PC-3 (cell line): ENCODE measurements around the gene LAMA5. TPM values are rescaled to one million over a fixed set of nuclear protein-coding genes. Genes with fewer than 3 reads are reported as not detected.

Source experiments
- ATAC-seq: fragments of 200-7000 bp; cut with Tn5 transposase; 2 replicates; pipeline ENCODE4 v1.9.1; 2020; ENCODE audit warnings: mild to moderate bottlenecking, moderate library complexity
- BruUV-seq: library from RNA; stranded (reverse); fragments of 400-500 nt; replicated peaks from 2 replicates; lab custom pipeline; 2021; lab: Mats Ljungman, UMichigan
- CTCF ChIA-PET: fragments of 300-600 bp; sonication (Branson Sonifier 250); formaldehyde crosslinking; loops from one replicate; lab custom pipeline; 2022; ENCODE audit warnings: antibody characterized with exemption; lab: Charles Lee
- POLR2A ChIA-PET: fragments of 300-600 bp; sonication (Branson Sonifier 250); formaldehyde crosslinking; loops from one replicate; lab custom pipeline; 2022; ENCODE audit warnings: antibody characterized with exemption; ENCODE audit not compliant: unreplicated experiment; lab: Charles Lee
- DNase-seq: peaks from one replicate; pipeline ENCODE4 v3.0.0-alpha.2; 2015
- H2AFZ ChIP-seq: fragments of 300-600 bp; sonication (generic); 2 replicates; pipeline ENCODE4 v1.6.0; 2016; ENCODE audit warnings: antibody characterized with exemption, low read length
- H3F3A ChIP-seq: fragments of 300-600 bp; sonication (generic); one replicate; pipeline ENCODE4 v1.6.0; 2017; ENCODE audit warnings: antibody characterized with exemption, low read length, control low read depth, mild to moderate bottlenecking; ENCODE audit not compliant: unreplicated experiment
- H3K27ac ChIP-seq: fragments of 300-600 bp; sonication (generic); 2 replicates; pipeline ENCODE4 v1.5.1; 2016; ENCODE audit warnings: mild to moderate bottlenecking, low read length
- H3K27me3 ChIP-seq: fragments of 300-600 bp; sonication (generic); 2 replicates; pipeline ENCODE4 v1.6.1; 2016; ENCODE audit warnings: low read length, mixed read lengths
- H3K36me3 ChIP-seq: fragments of 300-600 bp; sonication (generic); 2 replicates; pipeline ENCODE4 v1.6.1; 2016; ENCODE audit warnings: low read depth, mixed run types, low read length, mixed read lengths
- H3K4me1 ChIP-seq: fragments of 300-600 bp; sonication (generic); 2 replicates; pipeline ENCODE4 v1.5.1; 2016; ENCODE audit warnings: low read length; ENCODE audit not compliant: insufficient read depth
- H3K4me2 ChIP-seq: fragments of 300-600 bp; sonication (generic); 2 replicates; pipeline ENCODE4 v1.6.0; 2016; ENCODE audit warnings: low read length
- H3K4me3 ChIP-seq: fragments of 300-600 bp; sonication (generic); 2 replicates; pipeline ENCODE4 v1.5.1; 2016; ENCODE audit warnings: mild to moderate bottlenecking, low read length, mixed read lengths
- H3K79me2 ChIP-seq: fragments of 300-600 bp; sonication (generic); 2 replicates; pipeline ENCODE4 v1.6.1; 2017; ENCODE audit warnings: low read length, mixed read lengths
- H3K9ac ChIP-seq: fragments of 300-600 bp; sonication (generic); 2 replicates; pipeline ENCODE4 v1.6.0; 2016; ENCODE audit warnings: mild to moderate bottlenecking, low read length
- H3K9me2 ChIP-seq: fragments of 300-600 bp; sonication (generic); replicated peaks from 2 replicates; pipeline ENCODE4 v1.6.1; 2016; ENCODE audit warnings: mixed run types, low read length, mixed read lengths
- H3K9me3 ChIP-seq: fragments of 300-600 bp; sonication (generic); 2 replicates; pipeline ENCODE4 v1.6.1; 2016; ENCODE audit warnings: low read length, mixed read lengths
- H4K20me1 ChIP-seq: fragments of 300-600 bp; sonication (generic); 2 replicates; pipeline ENCODE4 v1.6.1; 2016; ENCODE audit warnings: low read length, mixed read lengths
- EZH2 ChIP-seq: fragments of 300-600 bp; sonication (generic); IDR thresholded peaks from one replicate; pipeline ENCODE4 v1.6.1; 2017; ENCODE audit warnings: antibody characterized with exemption, mild to moderate bottlenecking, low read length; ENCODE audit not compliant: unreplicated experiment
- EZH2phosphoT487 ChIP-seq: fragments of 300-600 bp; sonication (generic); IDR thresholded peaks from 2 replicates; pipeline ENCODE4 v1.6.1; 2018; ENCODE audit warnings: mild to moderate bottlenecking, antibody characterized with exemption, low read length, borderline replicate concordance
- intact Hi-C: fragments of 100-400 bp; cut with micrococcal nuclease; formaldehyde crosslinking; loops from 2 replicates; pipeline ENCODE4 v1.9.0; 2023
- total RNA-seq: library from RNA; depleted of rRNA; stranded (reverse); fragments of >200 nt; gene quantifications from 2 replicates; pipeline ENCODE4 v1.2.3, GENCODE V29; 2014
- TF ChIP-seq, protein P1 (sequence below): fragments of 300-600 bp; sonication (generic); conservative IDR thresholded peaks from 2 replicates; pipeline ENCODE4 v1.5.1; 2017; ENCODE audit warnings: antibody characterized with exemption, low read depth, mild to moderate bottlenecking, low read length

LAMA5 gene
- total RNA-seq, 1 experiment from 2014 or later: 196 TPM

DNA sequence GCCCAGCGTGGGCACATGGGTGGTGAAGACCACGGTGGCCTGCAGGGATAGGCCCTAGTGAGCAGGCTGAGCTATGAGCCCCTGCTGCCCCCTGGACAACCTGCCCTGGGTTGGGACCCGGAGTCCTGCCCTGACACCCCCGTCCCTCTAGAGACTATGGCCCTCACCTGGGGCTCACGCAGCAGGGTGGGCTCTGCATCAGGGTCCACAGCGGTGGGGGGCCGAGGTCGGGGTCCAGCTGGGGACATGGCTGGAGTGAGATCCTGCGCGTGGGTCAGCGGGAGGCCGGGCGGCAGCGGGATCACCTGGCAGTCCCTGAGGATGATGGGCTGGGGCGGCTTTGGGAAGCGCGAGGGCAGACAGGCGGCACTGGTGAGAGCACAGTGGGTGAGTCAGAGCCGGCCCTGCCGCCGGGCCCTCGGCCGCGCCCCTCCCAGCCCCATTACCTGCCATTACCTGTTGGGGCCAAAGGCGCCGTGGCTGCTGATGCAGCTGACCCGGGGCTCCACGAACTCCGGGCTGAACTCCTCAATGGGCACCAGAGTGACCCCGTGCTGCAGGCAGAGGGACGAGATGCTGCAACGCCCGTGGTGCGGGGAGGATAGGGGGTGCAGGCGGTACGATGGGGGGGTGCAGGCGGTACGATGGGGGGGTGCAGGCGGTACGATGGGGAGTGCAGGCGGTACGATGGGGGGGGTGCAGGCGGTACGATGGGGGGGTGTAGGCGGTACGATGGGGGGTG is 36.4 kb downstream of the LAMA5 start:
- no peak overlapping the region for H3K4me2 ChIP-seq
- no peaks in the 10 kb centered on the region for H3K27me3 ChIP-seq
- no peaks in the 10 kb centered on the region for H3F3A ChIP-seq
- no peak overlapping the region for H3K27ac ChIP-seq
- TF ChIP-seq, protein P1, sequence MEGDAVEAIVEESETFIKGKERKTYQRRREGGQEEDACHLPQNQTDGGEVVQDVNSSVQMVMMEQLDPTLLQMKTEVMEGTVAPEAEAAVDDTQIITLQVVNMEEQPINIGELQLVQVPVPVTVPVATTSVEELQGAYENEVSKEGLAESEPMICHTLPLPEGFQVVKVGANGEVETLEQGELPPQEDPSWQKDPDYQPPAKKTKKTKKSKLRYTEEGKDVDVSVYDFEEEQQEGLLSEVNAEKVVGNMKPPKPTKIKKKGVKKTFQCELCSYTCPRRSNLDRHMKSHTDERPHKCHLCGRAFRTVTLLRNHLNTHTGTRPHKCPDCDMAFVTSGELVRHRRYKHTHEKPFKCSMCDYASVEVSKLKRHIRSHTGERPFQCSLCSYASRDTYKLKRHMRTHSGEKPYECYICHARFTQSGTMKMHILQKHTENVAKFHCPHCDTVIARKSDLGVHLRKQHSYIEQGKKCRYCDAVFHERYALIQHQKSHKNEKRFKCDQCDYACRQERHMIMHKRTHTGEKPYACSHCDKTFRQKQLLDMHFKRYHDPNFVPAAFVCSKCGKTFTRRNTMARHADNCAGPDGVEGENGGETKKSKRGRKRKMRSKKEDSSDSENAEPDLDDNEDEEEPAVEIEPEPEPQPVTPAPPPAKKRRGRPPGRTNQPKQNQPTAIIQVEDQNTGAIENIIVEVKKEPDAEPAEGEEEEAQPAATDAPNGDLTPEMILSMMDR: no peak
- TF ChIP-seq EZH2phosphoT487: no peak
- no peak for TF ChIP-seq EZH2
- 0 out of 2 replicates have a peak, but pooled peaks have one; percentile 5 for ATAC-seq
- H3K4me3 ChIP-seq: no peak overlapping the region
- no peaks in the 10 kb centered on the region for H3K4me1 ChIP-seq
- no peaks in the 10 kb centered on the region for H3K79me2 ChIP-seq
- H3K9me3 ChIP-seq: no peaks in the 10 kb centered on the region
- no peaks in the 10 kb centered on the region; the same call in 1 of the 2 replicates for H4K20me1 ChIP-seq
- ChIA-PET CTCF (no interaction called here), POLR2A (no interaction called here)
- H3K9ac ChIP-seq: no peak overlapping the region
- no peak overlapping the region for H2AFZ ChIP-seq
- peaks cover 71% of the 10 kb centered on the region for H3K36me3 ChIP-seq
- DNase-seq: no peak
- intact Hi-C loops: no loop called here
- BruUV-seq: no TSS peak
- no peaks in the 10 kb centered on the region for H3K9me2 ChIP-seq

DNA sequence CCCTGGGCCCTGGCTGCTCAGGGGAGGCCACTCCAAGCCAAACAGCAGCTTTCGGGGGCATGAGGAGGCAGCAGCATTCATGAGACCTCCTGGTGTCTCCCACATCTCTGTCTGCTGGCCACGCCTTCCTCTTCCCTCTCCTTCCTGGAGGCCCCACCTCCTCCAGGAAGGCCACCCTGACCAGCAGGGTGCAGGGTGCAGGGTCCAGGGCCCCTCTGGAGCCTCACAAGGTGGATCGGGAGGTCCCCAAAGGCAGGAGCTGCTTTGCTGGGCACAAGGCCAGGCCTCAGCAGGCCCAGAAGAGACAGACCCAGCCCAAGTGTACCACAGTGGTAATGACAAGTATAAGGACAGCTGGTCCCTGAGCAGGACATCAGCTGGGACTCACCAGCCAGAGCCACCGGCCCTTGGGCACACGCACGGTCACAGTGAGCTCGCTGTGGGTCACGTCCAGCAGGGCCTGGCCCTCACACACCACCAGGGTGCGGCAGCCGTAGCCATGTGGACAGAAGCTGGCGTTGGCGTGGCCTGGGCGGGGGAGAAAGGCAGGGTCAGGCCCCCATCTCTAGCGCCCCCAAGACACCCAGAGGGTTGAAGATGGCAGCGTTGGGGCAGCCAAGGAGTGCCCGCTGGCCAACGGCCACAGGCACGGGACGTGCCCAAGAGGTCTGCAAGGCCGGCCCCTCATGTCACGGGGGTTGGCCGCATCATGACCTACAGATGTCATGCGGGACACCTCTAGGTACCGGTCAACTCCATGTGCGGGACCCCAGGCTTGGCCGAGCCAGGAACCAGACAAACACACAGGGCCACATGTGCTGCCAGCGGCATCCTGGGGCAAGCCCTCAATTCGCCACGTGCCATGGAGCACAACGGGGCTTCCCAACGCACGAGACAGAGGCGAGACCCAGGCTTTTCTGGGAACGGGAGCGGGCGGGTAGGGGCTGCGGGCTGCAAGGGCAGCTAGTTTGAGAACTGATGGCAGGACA is 37.4 kb downstream of the LAMA5 start:
- intact Hi-C loops: no loop called here
- no peak for ATAC-seq
- no peaks in the 10 kb centered on the region for H3K79me2 ChIP-seq

DNA sequence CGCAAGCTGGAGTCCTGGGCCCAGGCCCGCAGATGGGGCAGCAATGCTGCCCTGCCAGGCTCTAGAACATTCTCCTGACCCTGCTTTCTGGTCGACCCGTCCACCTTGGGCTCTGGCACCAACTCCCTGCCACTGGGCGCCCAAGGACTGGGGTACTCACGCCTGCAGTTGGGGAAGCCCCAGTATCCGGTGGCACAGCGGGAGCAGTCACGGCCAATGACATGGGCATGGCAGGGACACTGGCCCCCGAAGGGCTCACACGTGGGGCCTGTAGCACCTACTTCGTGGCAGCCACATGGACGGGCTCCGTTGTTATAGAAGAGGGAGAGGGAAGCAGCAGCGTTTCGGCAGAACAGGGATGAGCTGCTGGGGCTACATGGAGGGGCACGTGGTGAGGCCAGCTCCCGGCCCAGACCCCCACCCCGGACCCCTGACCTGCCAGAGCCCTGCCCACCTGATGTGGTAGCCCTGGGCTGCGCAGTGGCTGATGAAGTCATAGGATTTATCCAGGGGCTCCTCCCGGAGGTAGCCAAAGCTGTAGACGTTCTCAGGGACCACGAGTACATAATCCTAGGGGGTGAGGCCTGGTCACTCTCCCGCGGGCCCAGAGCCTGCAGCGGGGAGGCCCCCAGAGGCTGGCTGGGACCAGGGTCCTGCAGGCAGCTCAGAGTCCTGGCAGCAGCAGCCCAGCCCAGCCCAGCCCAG is 38.3 kb downstream of the LAMA5 start:
- Histone ChIP-seq H3K27ac (no peak overlapping the region), H3K4me1 (no peaks in the 10 kb centered on the region), H3F3A (no peaks in the 10 kb centered on the region), H4K20me1 (no peaks in the 10 kb centered on the region), H3K79me2 (no peaks in the 10 kb centered on the region), H3K9me2 (no peaks in the 10 kb centered on the region), H3K36me3 (peaks cover 74% of the 10 kb centered on the region), H3K27me3 (no peaks in the 10 kb centered on the region), H3K9me3 (no peaks in the 10 kb centered on the region), H2AFZ (no peak overlapping the region), H3K9ac (no peak overlapping the region), H3K4me3 (no peak overlapping the region), H3K4me2 (no peak overlapping the region)
- CTCF ChIA-PET: no interaction called here
- TF ChIP-seq EZH2phosphoT487 (no peak), EZH2 (no peak)
- POLR2A ChIA-PET: no interaction called here
- ATAC-seq (no peak), DNase-seq (no peak)
- intact Hi-C loops: no loop called here
- no TSS peak for BruUV-seq

More for the DNA sequence above, 37.4 kb downstream of the LAMA5 start:
- TF ChIP-seq EZH2phosphoT487 (no peak), EZH2 (no peak)
- H3K4me3 ChIP-seq: no peak overlapping the region
- H4K20me1 ChIP-seq: no peaks in the 10 kb centered on the region
- H3K27me3 ChIP-seq: no peaks in the 10 kb centered on the region
- no peaks in the 10 kb centered on the region for H3K4me1 ChIP-seq
- H3F3A ChIP-seq: no peaks in the 10 kb centered on the region
- BruUV-seq: no TSS peak
- H2AFZ ChIP-seq: no peak overlapping the region
- no peak overlapping the region for H3K27ac ChIP-seq
- ChIA-PET POLR2A (no interaction called here), CTCF (no interaction called here)
- H3K9me2 ChIP-seq: no peaks in the 10 kb centered on the region
- no peak overlapping the region for H3K4me2 ChIP-seq
- DNase-seq: no peak
- H3K9me3 ChIP-seq: no peaks in the 10 kb centered on the region
- no peak overlapping the region for H3K9ac ChIP-seq
- H3K36me3 ChIP-seq: peaks cover 71% of the 10 kb centered on the region
